Transverse colon (tissue), 4 donors: ENCODE measurements around the gene SEPHS2. TPM values are rescaled to one million over a fixed set of nuclear protein-coding genes. Genes with fewer than 3 reads are reported as not detected.

Experiments
- DNase-seq: peaks from one replicate; pipeline ENCODE4 v3.0.0-alpha.2; 2019
- H3K27ac ChIP-seq, 4 donors: fragments of 200-600 bp; sonication (generic); 2 replicates each; pipeline ENCODE4 v1.5.1; 2016 to 2018; ENCODE audit warnings: inconsistent platforms in 4 of 4
- H3K27me3 ChIP-seq: fragments of 200-600 bp; sonication (generic); 2 replicates; pipeline ENCODE4 v1.5.1; 2017; ENCODE audit warnings: inconsistent platforms
- H3K36me3 ChIP-seq, 4 donors: fragments of 200-600 bp; sonication (generic); 2 replicates each; pipeline ENCODE4 v1.5.1; 2017 to 2019; ENCODE audit warnings: inconsistent platforms in 4 of 4
- H3K4me1 ChIP-seq, 4 donors: fragments of 200-600 bp; sonication (generic); 2 replicates each; pipeline ENCODE4 v1.5.1; 2017 to 2020; ENCODE audit warnings: inconsistent platforms in 4 of 4
- H3K4me3 ChIP-seq, 4 donors: fragments of 200-600 bp; sonication (generic); 1 replicate in 1 of 4; 2 replicates in 3 of 4; pipeline versions ENCODE4 v1.5.1 to v1.6.1; 2017 to 2019; ENCODE audit warnings: inconsistent platforms in 4 of 4
- H3K9me3 ChIP-seq, 2 donors: fragments of 200-600 bp; sonication (generic); 2 replicates each; pipeline ENCODE4 v1.5.1; 2017 to 2019; ENCODE audit warnings: inconsistent platforms in 2 of 2
- EP300 ChIP-seq: sonication (generic); formaldehyde crosslinking; IDR thresholded peaks from one replicate; pipeline ENCODE4 v1.6.1; 2017; ENCODE audit warnings: antibody characterized with exemption, low read depth
- POLR2A ChIP-seq: fragments of 450-650 bp; IDR thresholded peaks from one replicate; pipeline ENCODE4 v1.6.1; 2016; ENCODE audit warnings: antibody characterized with exemption, mild to moderate bottlenecking, moderate library complexity
- POLR2AphosphoS5 ChIP-seq, 3 donors: sonication (generic); formaldehyde crosslinking; IDR thresholded peaks; one replicate each; pipeline ENCODE4 v1.6.1; 2016; ENCODE audit warnings: antibody characterized with exemption in 3 of 3
- WGBS, 2 donors: methylation state at CpG; one replicate each; pipeline ENCODE4 v1.1.5; 2018; ENCODE audit warnings: low coverage in 1 of 2; 5-methylcytosine and 5-hydroxymethylcytosine counted together
- in situ Hi-C, 4 donors: fragments of 200-750 bp; cut with MboI; loops; one replicate each; pipeline versions ENCODE4 v1.15.0 to v1.15.1; 2017; ENCODE audit warnings: low sequenced_read_pairs in 3 of 4, low pct_ligation_motif_present in 1 of 4, low pct_unique_long_range_greater_than_20kb in 1 of 4
- intact Hi-C: fragments of 100-400 bp; cut with DNase I; formaldehyde crosslinking; loops from one replicate; pipeline ENCODE4 v1.15.1; 2023; ENCODE audit warnings: low total_unique reads
- small RNA-seq, 4 donors: library from RNA; depleted of rRNA; stranded (forward); fragments of <200 nt; gene quantifications; one replicate each; pipeline ENCODE3, GENCODE V24; 2016
- total RNA-seq, 4 donors: library from RNA; depleted of rRNA; stranded (reverse); fragments of >200 nt; gene quantifications; one replicate each; pipeline ENCODE4 v1.1.0, GENCODE V29; 2016
- TF ChIP-seq, protein P1 (sequence below), 5 experiments: fragments of 200-600 bp in 3 of 5; fragments of 450-650 bp in 2 of 5; sonication (generic) in 3 of 5; IDR thresholded peaks; 1 replicate in 2 of 5; 2 replicates in 3 of 5; pipeline ENCODE4 v1.5.1; 2016 to 2017; ENCODE audit warnings: antibody characterized with exemption in 5 of 5, inconsistent platforms in 3 of 5, mild to moderate bottlenecking in 2 of 5, moderate library complexity in 1 of 5

Gene SEPHS2
- total RNA-seq, 4 donors from 2014 or later: 86.7 to 218 (median 151) TPM

DNA sequence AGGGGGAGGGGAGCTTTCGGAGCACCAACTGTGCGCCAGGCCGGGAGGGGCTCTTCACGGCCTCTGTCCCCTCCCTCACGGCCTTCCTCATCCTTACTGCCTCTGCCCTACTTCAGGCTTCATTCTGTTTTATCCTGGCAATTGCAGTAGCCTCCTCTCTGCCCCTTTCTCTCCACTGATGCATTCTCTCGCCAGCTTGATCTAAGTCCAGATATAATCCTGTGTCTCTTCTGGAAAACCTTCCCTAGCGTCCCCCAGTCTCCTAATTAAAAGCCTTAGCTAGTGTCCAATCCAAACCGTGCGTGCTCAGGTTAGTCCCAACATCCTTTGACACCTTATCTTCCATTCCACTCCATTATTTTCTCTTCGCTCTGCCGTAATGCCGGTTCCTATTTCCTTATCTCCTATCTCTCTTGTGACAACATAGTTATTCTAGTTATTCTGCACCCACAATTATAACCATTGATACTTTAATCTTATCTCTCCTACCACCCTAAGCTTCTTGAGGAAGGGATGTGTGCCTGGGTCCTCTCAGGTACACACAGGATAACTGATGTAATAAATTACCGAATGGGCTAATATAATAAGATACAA is 49.6 kb downstream of the SEPHS2 start:
- peak overlapping the region; percentile 58 to 90 (median 69) for H3K4me3 ChIP-seq
- 14 to 23% methylated on average over 8 to 13 of the region's 13 CpGs for WGBS, 2 donors
- no peak for TF ChIP-seq POLR2AphosphoS5 (IDR thresholded peaks at IDR 0.05)
- no peak for TF ChIP-seq EP300
- no peak for TF ChIP-seq POLR2A
- TF ChIP-seq, protein P1, sequence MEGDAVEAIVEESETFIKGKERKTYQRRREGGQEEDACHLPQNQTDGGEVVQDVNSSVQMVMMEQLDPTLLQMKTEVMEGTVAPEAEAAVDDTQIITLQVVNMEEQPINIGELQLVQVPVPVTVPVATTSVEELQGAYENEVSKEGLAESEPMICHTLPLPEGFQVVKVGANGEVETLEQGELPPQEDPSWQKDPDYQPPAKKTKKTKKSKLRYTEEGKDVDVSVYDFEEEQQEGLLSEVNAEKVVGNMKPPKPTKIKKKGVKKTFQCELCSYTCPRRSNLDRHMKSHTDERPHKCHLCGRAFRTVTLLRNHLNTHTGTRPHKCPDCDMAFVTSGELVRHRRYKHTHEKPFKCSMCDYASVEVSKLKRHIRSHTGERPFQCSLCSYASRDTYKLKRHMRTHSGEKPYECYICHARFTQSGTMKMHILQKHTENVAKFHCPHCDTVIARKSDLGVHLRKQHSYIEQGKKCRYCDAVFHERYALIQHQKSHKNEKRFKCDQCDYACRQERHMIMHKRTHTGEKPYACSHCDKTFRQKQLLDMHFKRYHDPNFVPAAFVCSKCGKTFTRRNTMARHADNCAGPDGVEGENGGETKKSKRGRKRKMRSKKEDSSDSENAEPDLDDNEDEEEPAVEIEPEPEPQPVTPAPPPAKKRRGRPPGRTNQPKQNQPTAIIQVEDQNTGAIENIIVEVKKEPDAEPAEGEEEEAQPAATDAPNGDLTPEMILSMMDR (IDR thresholded peaks at IDR 0.05): no peak
- no peaks in the 10 kb centered on the region for H3K27me3 ChIP-seq
- no peaks in the 10 kb centered on the region for H3K9me3 ChIP-seq
- DNase-seq: no peak
- intact Hi-C loops (no loop called here), in situ Hi-C loops (no loop called here)
- H3K4me1 ChIP-seq: peaks cover 22 to 42% (median 25%) of the 10 kb centered on the region in 4 donors
- H3K36me3 ChIP-seq: peaks cover 0 to 6% (median 0%) of the 10 kb centered on the region in 4 donors
- H3K27ac ChIP-seq: peak overlapping the region; percentile 84 to 86 (median 86)

DNA sequence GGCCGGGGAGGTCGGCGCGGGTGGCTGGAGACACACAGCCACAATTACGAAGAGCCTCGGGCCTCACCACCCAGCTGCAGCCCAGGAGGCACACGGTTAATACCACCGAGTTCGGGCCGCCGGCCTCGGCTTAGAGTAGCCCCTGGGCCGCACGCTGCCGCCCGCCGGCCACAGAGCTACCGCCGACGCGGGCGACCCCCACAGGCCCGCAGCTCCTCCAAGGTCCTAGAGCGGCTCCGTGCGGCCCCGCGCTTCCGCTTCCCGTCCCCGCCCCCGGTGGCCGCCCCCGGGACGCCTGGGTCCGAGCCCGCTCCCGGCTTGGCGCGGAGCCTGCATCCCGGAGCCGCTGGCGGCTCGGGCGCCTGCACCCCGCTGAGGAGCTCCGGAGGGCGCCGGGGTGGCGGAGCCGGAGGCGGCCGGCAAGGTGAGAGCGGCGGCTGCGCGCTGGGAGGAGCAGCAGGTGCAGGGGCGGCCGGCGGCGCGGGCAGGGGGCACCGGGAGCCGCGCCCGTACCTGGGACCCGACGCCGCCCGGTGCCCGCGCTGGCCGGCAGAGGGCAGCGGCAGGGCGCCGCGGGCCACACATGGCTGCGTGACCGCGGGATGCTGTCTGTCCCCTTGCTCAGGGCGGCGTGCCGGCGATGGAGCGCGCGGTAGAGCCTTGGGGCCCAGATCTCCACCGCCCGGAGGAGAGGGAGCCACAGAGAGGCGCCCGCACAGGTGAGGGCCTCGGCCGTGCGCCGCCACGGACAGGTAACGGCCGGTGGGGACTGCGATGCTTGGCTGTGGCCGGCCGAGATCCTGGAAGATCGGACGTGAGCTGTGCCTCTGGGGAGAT is 50.3 kb downstream of the SEPHS2 start, which contains the start of gene ZNF48:
Gene ZNF48, plus strand, starts transcription at position 266 of the 837 bp plus-strand sequence. Its CDS starts 375 bp downstream, at position 641.
- peak; percentile 89 for DNase-seq
- intact Hi-C loops: no loop called here
- in situ Hi-C loops: no loop called here
- Histone ChIP-seq H3K4me1 (peaks cover 18 to 38% (median 23%) of the 10 kb centered on the region in 4 donors), H3K4me3 (peak within 1 kb of the TSS; percentile 58 to 90 (median 69)), H3K9me3 (no peaks in the 10 kb centered on the region), H3K36me3 (peaks cover 0 to 6% (median 0%) of the 10 kb centered on the region in 4 donors), H3K27me3 (no peaks in the 10 kb centered on the region), H3K27ac (peak within 1 kb of the TSS; percentile 84 to 86 (median 86))
- TF ChIP-seq POLR2A (peak; percentile 12), POLR2AphosphoS5 (IDR thresholded peaks at IDR 0.05) (peak; percentile 18 to 46 (median 39)), EP300 (no peak)
- TF ChIP-seq, protein P1 (IDR thresholded peaks at IDR 0.05): peak in 4 of 5 experiments; percentile 24 to 37 (median 32)
- WGBS, 2 donors: 1% methylated on average over 72 of the region's 103 CpGs; no CpG with 5 or more reads in 1 of the 2 donors

- intact Hi-C loops (no loop called here), in situ Hi-C loops (no loop called here)
- no peaks in the 10 kb centered on the region for H3K27me3 ChIP-seq
- peaks cover 14 to 31% (median 18%) of the 10 kb centered on the region in 4 donors for H3K4me1 ChIP-seq
- 39 to 71% methylated on average over 8 to 18 of the region's 31 CpGs for WGBS, 2 donors
- TF ChIP-seq POLR2AphosphoS5 (IDR thresholded peaks at IDR 0.05) (no peak), POLR2A (no peak), EP300 (no peak)
- TF ChIP-seq, protein P1 (IDR thresholded peaks at IDR 0.05): no peak
- H3K4me3 ChIP-seq: peak overlapping the region; percentile 9 to 90 (median 69)
- H3K9me3 ChIP-seq: no peaks in the 10 kb centered on the region
- H3K27ac ChIP-seq: peak overlapping the region; percentile 84 to 86 (median 86)
- H3K36me3 ChIP-seq: peaks cover 0 to 6% (median 0%) of the 10 kb centered on the region in 4 donors
- DNase-seq: no peak
These were observed 51.0 kb downstream of the SEPHS2 start for GRCh38 chr16:30394592-30395154.

Small RNA genes lying within 50 kb of the gene (small RNA-seq; reads per million reads assigned to genes)
- gene RF00019 (0 reads per million in 4 donors), gene RF00406 (0 to 1.4 (median 0.44) reads per million in 4 donors), gene RNU7-61P (0 reads per million in 4 donors)

Other genes with a start within 250 kb of the SEPHS2 start
- gene SULT1A3, start 246.6 kb downstream of the SEPHS2 start, total RNA-seq: 100 to 1,000 TPM in 1 of 4 donors, 10 to 100 TPM in 3; 55.4 to 864 (median 58.7) TPM
- 1 to 10 TPM; 2.4 to 6.4 (median 5.2) TPM for gene NPIPB13, start 197.4 kb downstream of the SEPHS2 start, total RNA-seq
- gene CD2BP2, start 90.6 kb downstream of the SEPHS2 start, total RNA-seq: 10 to 100 TPM; 25.8 to 41.1 (median 33.0) TPM
- 10 to 100 TPM; 32.5 to 62.9 (median 40.3) TPM for gene TBC1D10B, start 75.4 kb downstream of the SEPHS2 start, total RNA-seq
- 1 to 10 TPM in 1 of 4 donors, not detected in 3; 6.3 TPM for gene MYL11, start 71.1 kb downstream of the SEPHS2 start, total RNA-seq
- gene SEPTIN1, start 63.3 kb downstream of the SEPHS2 start, total RNA-seq: 1 to 10 TPM; 2.8 to 9.8 (median 4.8) TPM
- 10 to 100 TPM in 1 of 4 donors, 1 to 10 TPM in 2, not detected in 1; 5.8 to 10.5 (median 7.0) TPM for gene ZNF48, start 50.5 kb downstream of the SEPHS2 start, total RNA-seq
- 10 to 100 TPM in 3 of 4 donors, 1 to 10 TPM in 1; 7.4 to 28.1 (median 15.1) TPM for gene ZNF771, start 38.3 kb downstream of the SEPHS2 start, total RNA-seq
- gene DCTPP1, start 15.8 kb downstream of the SEPHS2 start, total RNA-seq: 10 to 100 TPM; 35.2 to 74.1 (median 50.0) TPM
- 10 to 100 TPM in 2 of 4 donors, 1 to 10 TPM in 2; 1.8 to 33.7 (median 6.7) TPM for gene ITGAL, start 26.9 kb upstream of the SEPHS2 start, total RNA-seq
- 100 to 1,000 TPM in 1 of 4 donors, 10 to 100 TPM in 3; 54.7 to 116 (median 74.9) TPM for gene ZNF768, start 80.7 kb upstream of the SEPHS2 start, total RNA-seq
- gene ZNF747, start 89.0 kb upstream of the SEPHS2 start, total RNA-seq: 10 to 100 TPM; 16.0 to 25.7 (median 16.8) TPM
- 10 to 100 TPM; 17.9 to 48.0 (median 23.2) TPM for gene ZNF764, start 112.5 kb upstream of the SEPHS2 start, total RNA-seq
- gene ZNF688, start 125.8 kb upstream of the SEPHS2 start, total RNA-seq: 10 to 100 TPM; 22.9 to 64.3 (median 43.5) TPM
- gene ZNF785, start 139.8 kb upstream of the SEPHS2 start, total RNA-seq: 100 to 1,000 TPM in 1 of 4 donors, 10 to 100 TPM in 3; 17.2 to 131 (median 20.5) TPM
- gene ZNF689, start 164.5 kb upstream of the SEPHS2 start, total RNA-seq: 10 to 100 TPM in 1 of 4 donors, 1 to 10 TPM in 3; 3.4 to 77.1 (median 8.1) TPM
- gene PRR14, start 205.1 kb upstream of the SEPHS2 start, total RNA-seq: 100 to 1,000 TPM in 2 of 4 donors, 10 to 100 TPM in 2; 42.9 to 154 (median 85.5) TPM
- gene FBRS, start 212.6 kb upstream of the SEPHS2 start, total RNA-seq: 100 to 1,000 TPM in 1 of 4 donors, 10 to 100 TPM in 3; 54.6 to 114 (median 73.1) TPM